AG20443 (cell line): Measurements from ENCODE around the gene MRGPRX2.

ENCODE experiments used
- DNase-seq: peaks from one replicate; pipeline ENCODE4 v3.0.0; 2012; ENCODE audit warnings: low spot score, mixed read lengths

MRGPRX2 gene

GRCh38 chr11:19060629-19061028 is at the start of gene MRGPRX2:
Gene MRGPRX2, minus strand, starts transcription at chr11:19060717. Its CDS starts 4,315 bp downstream, at chr11:19056402.
- peak; percentile 2 for DNase-seq

- DNase-seq = no peak
Measured at GRCh38 chr11:19110295-19110694, 49.8 kb upstream of the MRGPRX2 start.

GRCh38 chr11:19107125-19107524 is 46.6 kb upstream of the MRGPRX2 start:
- DNase-seq = no peak

- DNase-seq = no peak
Measured at GRCh38 chr11:19105011-19105410, 44.5 kb upstream of the MRGPRX2 start.

GRCh38 chr11:19102521-19102900 is 42.0 kb upstream of the MRGPRX2 start:
- no peak for DNase-seq

- no peak for DNase-seq
Measured at GRCh38 chr11:19101796-19102520, 41.4 kb upstream of the MRGPRX2 start.

- no peak for DNase-seq
Measured at GRCh38 chr11:19100885-19101284, 40.4 kb upstream of the MRGPRX2 start.

- DNase-seq = no peak
Measured at GRCh38 chr11:19099093-19099492, 38.6 kb upstream of the MRGPRX2 start.

GRCh38 chr11:19094859-19095258 is 34.3 kb upstream of the MRGPRX2 start:
- no peak for DNase-seq

- DNase-seq = peak; percentile 33
Measured at GRCh38 chr11:19093976-19094375, 33.5 kb upstream of the MRGPRX2 start.

GRCh38 chr11:19092850-19093249 is 32.3 kb upstream of the MRGPRX2 start:
- DNase-seq = no peak

- no peak for DNase-seq
Measured at GRCh38 chr11:19092342-19092741, 31.8 kb upstream of the MRGPRX2 start.

GRCh38 chr11:19091366-19091765 is 30.8 kb upstream of the MRGPRX2 start:
- DNase-seq = no peak

- DNase-seq = no peak
Measured at GRCh38 chr11:19089421-19089820, 28.9 kb upstream of the MRGPRX2 start.

- no peak for DNase-seq
Measured at GRCh38 chr11:19088791-19089190, 28.3 kb upstream of the MRGPRX2 start.

GRCh38 chr11:19087658-19088057 is 27.1 kb upstream of the MRGPRX2 start:
- DNase-seq = peak; percentile 56

GRCh38 chr11:19084661-19085315 is 24.3 kb upstream of the MRGPRX2 start:
- DNase-seq = peak; percentile 35

- no peak for DNase-seq
Measured at GRCh38 chr11:19083166-19083565, 22.6 kb upstream of the MRGPRX2 start.

GRCh38 chr11:19080579-19080993 is 20.1 kb upstream of the MRGPRX2 start:
- DNase-seq = peak; percentile 57

GRCh38 chr11:19079643-19080440 is 19.3 kb upstream of the MRGPRX2 start:
- DNase-seq = peak; percentile 89

GRCh38 chr11:19077965-19078364 is 17.4 kb upstream of the MRGPRX2 start:
- DNase-seq = no peak

- DNase-seq = peak; percentile 72
Measured at GRCh38 chr11:19076744-19077589, 16.4 kb upstream of the MRGPRX2 start.
